H1 (cell line): ENCODE measurements around the gene SOX30. TPM values are rescaled to one million over a fixed set of nuclear protein-coding genes. Genes with fewer than 3 reads are reported as not detected.

Experiments
- CTCF ChIA-PET: fragments of 300-600 bp; sonication (Branson Sonifier 250); formaldehyde crosslinking; loops from one replicate; lab custom pipeline; 2021; ENCODE audit not compliant: partially characterized antibody; lab: Charles Lee
- POLR2A ChIA-PET: fragments of 300-600 bp; sonication (Branson Sonifier 250); formaldehyde crosslinking; loops from one replicate; lab custom pipeline; 2021; ENCODE audit warnings: inconsistent platforms; ENCODE audit not compliant: partially characterized antibody; lab: Charles Lee
- DNase-seq, 2 experiments: peaks; one replicate each; pipeline versions ENCODE4 v3.0.0 to v3.0.0-alpha.2; 2010 to 2022; ENCODE audit warnings: low spot score in 2 of 2, low read depth in 1 of 2, mixed read lengths in 1 of 2
- FAIRE-seq: peaks from 2 replicates; lab custom pipeline; 2011; peaks lifted over from hg19 to GRCh38; lab: Jason Lieb, UNC
- H2AFZ ChIP-seq: 2 replicates; pipeline ENCODE4 v1.8.1; 2012; ENCODE audit warnings: low read length, inconsistent platforms
- H2AK5ac ChIP-seq: 2 replicates; pipeline ENCODE4 v1.6.1; 2013; ENCODE audit warnings: low read depth, low read length
- H2BK120ac ChIP-seq: replicated peaks from 2 replicates; pipeline ENCODE3; 2013; ENCODE audit warnings: low read depth, low read length, inconsistent platforms
- H2BK12ac ChIP-seq: 2 replicates; pipeline ENCODE4 v1.6.1; 2013; ENCODE audit warnings: low read depth, low read length
- H2BK15ac ChIP-seq: 2 replicates; pipeline ENCODE4 v1.6.1; 2013; ENCODE audit warnings: low read length
- H2BK20ac ChIP-seq: 2 replicates; pipeline ENCODE4 v1.6.1; 2013; ENCODE audit warnings: low read length
- H2BK5ac ChIP-seq: 2 replicates; pipeline ENCODE4 v1.6.1; 2013; ENCODE audit warnings: low read depth, low read length
- H3K14ac ChIP-seq: 2 replicates; pipeline ENCODE4 v1.6.1; 2013; ENCODE audit warnings: inconsistent platforms; ENCODE audit not compliant: insufficient read length
- H3K18ac ChIP-seq: 2 replicates; pipeline ENCODE4 v1.6.1; 2013; ENCODE audit warnings: low read length; ENCODE audit errors: extremely low read depth
- H3K23ac ChIP-seq: 2 replicates; pipeline ENCODE4 v1.6.1; 2013; ENCODE audit warnings: inconsistent platforms; ENCODE audit not compliant: insufficient read length
- H3K23me2 ChIP-seq: 2 replicates; pipeline ENCODE4 v1.6.1; 2013; ENCODE audit warnings: low read depth, low read length
- H3K27ac ChIP-seq: 2 replicates; pipeline ENCODE4 v1.6.1; 2011; ENCODE audit warnings: low read depth, low read length, inconsistent platforms
- H3K27me3 ChIP-seq, 4 experiments: replicated peaks in 1 of 4; 1 replicate in 1 of 4; 2 replicates in 3 of 4; pipeline versions ENCODE4 v1.6.1 to v1.8.1; 2011 to 2013; ENCODE audit warnings: low read length in 3 of 4, mild to moderate bottlenecking in 3 of 4, inconsistent platforms in 2 of 4, mixed read lengths in 2 of 4, moderate library complexity in 1 of 4; ENCODE audit not compliant: control insufficient read depth in 3 of 4, insufficient read depth in 3 of 4; ENCODE audit errors: extremely low read depth in 1 of 4
- H3K36me3 ChIP-seq, 4 experiments: 2 replicates each; pipeline versions ENCODE4 v1.6.1 to v1.8.1; 2011 to 2013; ENCODE audit warnings: mild to moderate bottlenecking in 4 of 4, low read length in 3 of 4, moderate library complexity in 2 of 4, control low read depth in 1 of 4, inconsistent platforms in 1 of 4; ENCODE audit not compliant: insufficient read depth in 4 of 4, control insufficient read depth in 2 of 4
- H3K4ac ChIP-seq: replicated peaks from 2 replicates; pipeline ENCODE3; 2013; ENCODE audit warnings: low read length, low read depth, mixed read lengths, inconsistent platforms; ENCODE audit not compliant: insufficient read length
- H3K4me1 ChIP-seq, 4 experiments: replicated peaks in 1 of 4; 1 replicate in 1 of 4; 2 replicates in 3 of 4; pipeline versions ENCODE4 v1.6.1 to v1.8.1; 2011 to 2013; ENCODE audit warnings: low read length in 3 of 4, inconsistent platforms in 2 of 4, mixed read lengths in 1 of 4; ENCODE audit not compliant: insufficient read depth in 4 of 4, control insufficient read depth in 3 of 4
- H3K4me2 ChIP-seq, 2 experiments: 2 replicates each; pipeline versions ENCODE4 v1.6.1 to v1.8.1; 2011 to 2013; ENCODE audit warnings: low read depth in 2 of 2, low read length in 2 of 2, control low read depth in 1 of 2, inconsistent platforms in 1 of 2, mild to moderate bottlenecking in 1 of 2; ENCODE audit not compliant: insufficient read depth in 1 of 2
- H3K4me3 ChIP-seq, 4 experiments: fragments of 200-600, 300-600 bp in 1 of 4; sonication (generic), shearing (Covaris generic), sonication (Bioruptor Twin) in 1 of 4; 2 replicates each; pipeline versions ENCODE4 v1.5.1 to v1.8.1; 2011 to 2016; ENCODE audit warnings: low read length in 4 of 4, low read depth in 3 of 4, control low read depth in 2 of 4, inconsistent platforms in 2 of 4, mild to moderate bottlenecking in 2 of 4, mixed read lengths in 1 of 4, moderate library complexity in 1 of 4; ENCODE audit not compliant: insufficient read depth in 2 of 4; ENCODE audit errors: extremely low read depth in 1 of 4
- H3K56ac ChIP-seq: replicated peaks from 2 replicates; pipeline ENCODE3; 2013; ENCODE audit warnings: low read depth, mild to moderate bottlenecking, mixed read lengths, low read length, inconsistent platforms; ENCODE audit not compliant: insufficient read length
- H3K79me1 ChIP-seq: 2 replicates; pipeline ENCODE4 v1.6.1; 2013; ENCODE audit warnings: low read depth, low read length, control low read depth
- H3K79me2 ChIP-seq, 2 experiments: 2 replicates each; pipeline versions ENCODE4 v1.6.1 to v1.8.1; 2012 to 2013; ENCODE audit warnings: low read length in 2 of 2, mild to moderate bottlenecking in 2 of 2, inconsistent platforms in 1 of 2; ENCODE audit not compliant: insufficient read depth in 2 of 2, control insufficient read depth in 1 of 2
- H3K9ac ChIP-seq, 4 experiments: replicated peaks in 1 of 4; 1 replicate in 1 of 4; 2 replicates in 3 of 4; pipeline versions ENCODE4 v1.6.1 to v1.8.1; 2011 to 2013; ENCODE audit warnings: low read depth in 3 of 4, low read length in 3 of 4, control low read depth in 2 of 4, mild to moderate bottlenecking in 2 of 4, moderate library complexity in 2 of 4, inconsistent platforms in 1 of 4; ENCODE audit errors: extremely low read depth in 1 of 4
- H3K9me3 ChIP-seq, 2 experiments: 2 replicates each; pipeline versions ENCODE4 v1.6.1 to v1.8.1; 2012 to 2013; ENCODE audit warnings: mild to moderate bottlenecking in 2 of 2, moderate library complexity in 2 of 2, control low read depth in 1 of 2, inconsistent platforms in 1 of 2, low read depth in 1 of 2, low read length in 1 of 2, mixed read lengths in 1 of 2; ENCODE audit not compliant: insufficient read depth in 2 of 2
- H4K20me1 ChIP-seq, 2 experiments: replicated peaks in 1 of 2; 2 replicates each; pipeline versions ENCODE3 to v1.8.1; 2011 to 2013; ENCODE audit warnings: inconsistent platforms in 2 of 2, low read length in 2 of 2, mild to moderate bottlenecking in 1 of 2; ENCODE audit not compliant: insufficient read depth in 2 of 2, control insufficient read depth in 1 of 2
- H4K5ac ChIP-seq: 2 replicates; pipeline ENCODE4 v1.6.1; 2013; ENCODE audit warnings: low read length, low read depth, mixed read lengths, inconsistent platforms; ENCODE audit not compliant: insufficient read length
- H4K8ac ChIP-seq: 2 replicates; pipeline ENCODE4 v1.8.0; 2013; ENCODE audit warnings: mild to moderate bottlenecking, moderate library complexity, low read length, inconsistent platforms; ENCODE audit not compliant: insufficient read depth; ENCODE audit errors: extremely low read depth
- H4K91ac ChIP-seq: replicated peaks from 2 replicates; pipeline ENCODE3; 2013; ENCODE audit warnings: low read length, mixed read lengths, inconsistent platforms; ENCODE audit not compliant: insufficient read length
- EGR1 ChIP-seq: IDR thresholded peaks from 2 replicates; pipeline ENCODE4 v1.6.1; 2011; ENCODE audit warnings: low read depth, low read length, borderline replicate concordance
- NANOG ChIP-seq: IDR thresholded peaks from 2 replicates; pipeline ENCODE4 v1.6.1; 2011; ENCODE audit warnings: low read length, low read depth, mild to moderate bottlenecking, inconsistent platforms; ENCODE audit not compliant: insufficient read depth, poor library complexity, severe bottlenecking
- WGBS, 2 experiments: shearing (Covaris generic) in 1 of 2; methylation state at CpG; one replicate each; pipeline versions ENCODE4 v1.1.6 to v1.1.7; 2013 to 2015; ENCODE audit warnings: low lambda C conversion rate in 2 of 2, mixed read lengths in 2 of 2, inconsistent platforms in 1 of 2, low coverage in 1 of 2, missing lambda C conversion rate in 1 of 2; ENCODE audit not compliant: insufficient replicate concordance in 2 of 2, insufficient coverage in 1 of 2, insufficient read length in 1 of 2; ENCODE audit errors: extremely low coverage in 1 of 2, missing lambda C conversion rate in 1 of 2; 5-methylcytosine and 5-hydroxymethylcytosine counted together
- polyA plus RNA-seq, 7 experiments: library from polyadenylated mRNA; depleted of rRNA in 3 of 7; stranded (reverse) in 5 of 7; unstranded in 2 of 7; fragments of >200 nt in 5 of 7; fragments of 200-250 nt in 2 of 7; gene quantifications; 1 replicate in 5 of 7; 2 replicates in 1 of 7; 4 replicates in 1 of 7; pipeline versions ENCODE4 v1.2.1 to v1.2.3, GENCODE V29; 2011 to 2013; ENCODE audit warnings: missing spikeins in 2 of 7, mixed read lengths in 2 of 7
- total RNA-seq: library from RNA; stranded (reverse); fragmentation: NEBNext Ultra II Directional; extraction: Animal tissue kit (Norgen Biotek cat#: 25700); gene quantifications from 2 replicates; pipeline ENCODE4 v1.2.1, GENCODE V29; 2021
- TF ChIP-seq, protein P1 (sequence below): IDR thresholded peaks from 2 replicates; pipeline ENCODE4 v1.6.1; 2012; ENCODE audit warnings: inconsistent platforms

SOX30 gene
- total and polyA plus RNA-seq, 2 of the 8 experiments (the other 6 are each of a cell fraction or from before 2014, with no cell fraction given), result 0.35 TPM; not detected in 1

DNA sequence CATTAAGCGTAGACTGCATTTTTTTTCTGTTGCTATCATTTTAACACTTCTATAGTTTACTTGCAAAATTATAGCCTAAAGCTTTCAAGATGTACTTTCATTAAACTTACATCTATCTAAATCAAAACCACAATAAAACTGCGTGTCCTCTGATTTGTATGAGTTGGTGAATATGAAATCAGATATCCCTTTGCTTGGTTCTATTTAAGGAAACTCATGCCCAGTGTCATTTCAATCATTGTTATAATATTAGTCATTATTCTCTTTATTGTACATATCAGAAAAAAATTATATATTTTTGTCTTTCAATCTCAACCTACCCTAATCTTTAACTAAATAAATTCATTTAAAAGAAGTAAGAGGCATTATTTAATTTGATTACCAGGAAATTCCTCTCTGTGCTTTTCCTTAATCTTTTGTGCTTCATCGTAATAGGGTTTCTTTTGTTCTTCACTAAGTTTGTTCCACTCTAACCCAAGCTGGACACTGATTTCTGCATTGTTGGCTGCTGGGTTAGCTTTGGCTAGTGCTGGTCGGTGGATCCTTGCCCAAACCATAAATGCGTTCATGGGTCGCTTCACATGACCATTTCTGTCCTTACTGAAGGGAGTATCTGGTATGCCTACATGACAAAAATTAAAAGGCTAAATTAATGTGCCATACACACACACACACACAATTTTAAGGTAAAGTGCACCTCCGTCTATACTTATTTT is 3.8 kb downstream of the SOX30 start:
- H3K4ac ChIP-seq, result no peak overlapping the region
- no peak overlapping the region for H3K18ac ChIP-seq
- peaks cover 3 to 11% of the 10 kb centered on the region in 2 experiments; a peak in 2 of 4 replicates for H3K9me3 ChIP-seq
- DNase-seq (no peak), FAIRE-seq (no peak)
- H4K8ac ChIP-seq, result no peak overlapping the region
- H2BK120ac ChIP-seq, result no peak overlapping the region
- H3K9ac ChIP-seq, result no peak overlapping the region
- no peaks in the 10 kb centered on the region for H3K79me1 ChIP-seq
- H3K14ac ChIP-seq, result no peak overlapping the region
- no peaks in the 10 kb centered on the region for H3K79me2 ChIP-seq
- H2BK12ac ChIP-seq, result no peak overlapping the region
- no peak overlapping the region for H2BK20ac ChIP-seq
- H3K56ac ChIP-seq, result no peak overlapping the region
- H3K4me1 ChIP-seq, result no peaks in the 10 kb centered on the region
- CTCF ChIA-PET, result interaction anchor here (0.5 to 1.0 kb wide), 2 partner anchors 19 to 427 kb away, joined by 3 read pairs; no protein-coding TSS in a partner anchor
- no peak overlapping the region for H2BK15ac ChIP-seq
- no peaks in the 10 kb centered on the region; the same call in 1 of the 2 replicates for H3K23me2 ChIP-seq
- no peak overlapping the region for H3K27ac ChIP-seq
- no peak overlapping the region for H2BK5ac ChIP-seq
- POLR2A ChIA-PET, result no interaction called here
- peaks cover 0 to 7% (median 3%) of the 10 kb centered on the region in 4 experiments; a peak in 6 of 7 replicates for H3K27me3 ChIP-seq
- H4K20me1 ChIP-seq, result no peaks in the 10 kb centered on the region
- H4K91ac ChIP-seq, result no peak overlapping the region
- no peak overlapping the region for H3K23ac ChIP-seq
- no peak overlapping the region for H3K4me3 ChIP-seq
- H3K4me2 ChIP-seq, result no peak overlapping the region
- H4K5ac ChIP-seq, result no peak overlapping the region
- no peaks in the 10 kb centered on the region for H3K36me3 ChIP-seq
- no peak overlapping the region for H2AK5ac ChIP-seq
- H2AFZ ChIP-seq, result no peak overlapping the region
- 86% methylated on average over 7 of the region's 7 CpGs; no CpG with 5 or more reads in 1 of the 2 experiments for WGBS, 2 experiments
- TF ChIP-seq NANOG, result no peak
- no peak for TF ChIP-seq EGR1
- TF ChIP-seq, protein P1, sequence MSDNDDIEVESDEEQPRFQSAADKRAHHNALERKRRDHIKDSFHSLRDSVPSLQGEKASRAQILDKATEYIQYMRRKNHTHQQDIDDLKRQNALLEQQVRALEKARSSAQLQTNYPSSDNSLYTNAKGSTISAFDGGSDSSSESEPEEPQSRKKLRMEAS, result no peak
- TF ChIP-seq, all 59 proteins: peak for 0
